ENCODE results near the gene RIMS3.

The RIMS3 gene

GRCh38 chr1:40627987-40628902 lies 37.2 kb downstream of the RIMS3 start:
- peak; percentile 21 for DNase-seq

- DNase-seq = no peak
Observed at GRCh38 chr1:40626383-40626770, 39.1 kb downstream of the RIMS3 start.

- no peak for DNase-seq
Observed at GRCh38 chr1:40625476-40626382, 39.8 kb downstream of the RIMS3 start.

- DNase-seq = no peak
Observed at GRCh38 chr1:40625076-40625475, 40.4 kb downstream of the RIMS3 start.

GRCh38 chr1:40622936-40623629 lies 42.4 kb downstream of the RIMS3 start:
- no peak for DNase-seq

- no peak for DNase-seq
Observed at GRCh38 chr1:40621821-40622450, 43.5 kb downstream of the RIMS3 start.

GRCh38 chr1:40620586-40621210 lies 44.8 kb downstream of the RIMS3 start:
- no peak for DNase-seq

- no peak for DNase-seq
Observed at GRCh38 chr1:40620150-40620549, 45.3 kb downstream of the RIMS3 start.

- no peak for DNase-seq
Observed at GRCh38 chr1:40618108-40618507, 47.4 kb downstream of the RIMS3 start.

GRCh38 chr1:40612345-40612831 lies 53.1 kb downstream of the RIMS3 start:
- DNase-seq = peak; percentile 71

- no peak for DNase-seq
Observed at GRCh38 chr1:40610156-40610555, 55.3 kb downstream of the RIMS3 start.

- no peak for DNase-seq
Observed at GRCh38 chr1:40607921-40608320, 57.6 kb downstream of the RIMS3 start.

GRCh38 chr1:40606978-40607377 lies 58.5 kb downstream of the RIMS3 start:
- DNase-seq = no peak

GRCh38 chr1:40606194-40606593 lies 59.3 kb downstream of the RIMS3 start:
- DNase-seq = no peak

- DNase-seq = no peak
Observed at GRCh38 chr1:40599926-40600325, 65.6 kb downstream of the RIMS3 start.

- no peak for DNase-seq
Observed at GRCh38 chr1:40595623-40596022, 69.9 kb downstream of the RIMS3 start.

GRCh38 chr1:40594187-40594531 lies 71.3 kb downstream of the RIMS3 start:
- DNase-seq = no peak

- DNase-seq = no peak
Observed at GRCh38 chr1:40593449-40594186, 71.9 kb downstream of the RIMS3 start.

- no peak for DNase-seq
Observed at GRCh38 chr1:40592107-40592803, 73.2 kb downstream of the RIMS3 start.

GRCh38 chr1:40588586-40588985 lies 76.9 kb downstream of the RIMS3 start:
- no peak for DNase-seq

GRCh38 chr1:40583980-40584379 lies 81.5 kb downstream of the RIMS3 start:
- no peak for DNase-seq
